DMS 273 (cell line): ENCODE results near the gene BCKDK.
A peak's percentile ranks its signal among the peaks of the same experiment; 100 is the strongest.
"Not testable (repeated sequence)": the region's sequence is repeated elsewhere in the genome, so short reads cannot be mapped to it uniquely, and the experiment has no call there.

Experiments used
- DNase-seq: peaks from one replicate; lab custom pipeline; 2025; ENCODE audit not compliant: unreplicated experiment; lab: John Stamatoyannopoulos, UW

BCKDK gene

GRCh38 chr16:31094424-31095120 lies 13.6 kb upstream of the BCKDK start, which contains the start of gene VKORC1:
Gene VKORC1 (minus strand): TSS chr16:31094797. CDS start chr16:31094729, 68 bp downstream.
- DNase-seq = peak; percentile 99

GRCh38 chr16:31099860-31100638 lies 8.1 kb upstream of the BCKDK start:
- no peak for DNase-seq

GRCh38 chr16:31100876-31101641 lies 7.1 kb upstream of the BCKDK start:
- not testable (repeated sequence) for DNase-seq

GRCh38 chr16:31105677-31106213 lies 2.4 kb upstream of the BCKDK start:
- peak; percentile 95 for DNase-seq

GRCh38 chr16:31106509-31107464 lies 1.4 kb upstream of the BCKDK start:
- peak; percentile 89 for DNase-seq

GRCh38 chr16:31107465-31107867 lies 720 bp upstream of the BCKDK start:
- DNase-seq = peak; percentile 95

- no peak for DNase-seq
Observed at GRCh38 chr16:31108794-31109558, 790 bp downstream of the BCKDK start.

- no peak for DNase-seq
Observed at GRCh38 chr16:31109622-31110021, 1.4 kb downstream of the BCKDK start.

GRCh38 chr16:31110106-31111034 lies 2.2 kb downstream of the BCKDK start:
- DNase-seq = no peak

GRCh38 chr16:31111881-31112466 lies 3.8 kb downstream of the BCKDK start:
- no peak for DNase-seq

GRCh38 chr16:31112711-31113110 lies 4.5 kb downstream of the BCKDK start:
- DNase-seq = no peak

- no peak for DNase-seq
Observed at GRCh38 chr16:31113121-31114120, 5.2 kb downstream of the BCKDK start.

- no peak for DNase-seq
Observed at GRCh38 chr16:31114468-31114867, 6.3 kb downstream of the BCKDK start.

GRCh38 chr16:31117384-31118222 lies 9.4 kb downstream of the BCKDK start, which contains the start of gene KAT8:
Gene KAT8 (plus strand): TSS chr16:31117664. CDS start chr16:31117682, 18 bp downstream.
- DNase-seq = peak; percentile 100

GRCh38 chr16:31118223-31119155 lies 10.3 kb downstream of the BCKDK start:
- no peak for DNase-seq
